K562 (cell line): ENCODE data around the gene MOB3B. TPM values are rescaled to one million over a fixed set of nuclear protein-coding genes. Genes with fewer than 3 reads are reported as not detected.

Experiments used
- ATAC-seq: fragments of 200-7000 bp; cut with Tn5 transposase; 3 replicates; pipeline ENCODE4 v1.9.1; 2020; ENCODE audit warnings: moderate library complexity
- BruUV-seq: library from RNA; stranded (reverse); fragments of 400-500 nt; replicated peaks from 2 replicates; lab custom pipeline; 2021; lab: Mats Ljungman, UMichigan
- CTCF ChIA-PET: fragments of 300-600 bp; formaldehyde crosslinking; extraction: SDS; loops from one replicate; lab custom pipeline; 2021; ENCODE audit warnings: low intra/inter-chr PET ratio; lab: Yijun Ruan, JAX
- POLR2A ChIA-PET: fragments of 300-600, 350-650 bp; sonication (Branson Sonifier 250); formaldehyde crosslinking; extraction: SDS; loops from one replicate; lab custom pipeline; 2021; ENCODE audit warnings: antibody characterized with exemption, inconsistent platforms; lab: Yijun Ruan, JAX
- DNase-seq, 4 experiments: peaks; one replicate each; pipeline versions ENCODE4 v3.0.0 to v3.0.0-alpha.2; 2011 to 2018; ENCODE audit warnings: low spot score in 3 of 4, mixed read lengths in 3 of 4; ENCODE audit errors: extremely low read depth in 1 of 4
- FAIRE-seq: peaks from 2 replicates; lab custom pipeline; 2011; peaks lifted over from hg19 to GRCh38; lab: Jason Lieb, UNC
- H2AFZ ChIP-seq: 2 replicates; pipeline ENCODE4 v1.6.0; 2011; ENCODE audit warnings: low read depth, low read length, control low read depth, inconsistent platforms
- H3K27ac ChIP-seq: fragments of 200-600 bp; 3 replicates; pipeline ENCODE4 v1.8.0; 2011; ENCODE audit warnings: low read depth, mild to moderate bottlenecking, control low read depth, inconsistent platforms, low read length, moderate library complexity, mixed read lengths; ENCODE audit errors: extremely low read depth
- H3K27me3 ChIP-seq, 2 experiments: fragments of 300-600 bp in 1 of 2; 2 replicates in 1 of 2; 3 replicates in 1 of 2; pipeline versions ENCODE4 v1.6.0 to v1.8.0; 2011; ENCODE audit warnings: inconsistent platforms in 2 of 2, low read length in 2 of 2, mild to moderate bottlenecking in 1 of 2, mixed read lengths in 1 of 2, moderate library complexity in 1 of 2; ENCODE audit not compliant: control insufficient read depth in 2 of 2, insufficient read depth in 2 of 2
- H3K36me3 ChIP-seq: fragments of 300-600 bp; 3 replicates; pipeline ENCODE4 v1.8.0; 2011; ENCODE audit warnings: mild to moderate bottlenecking, low read length, inconsistent platforms; ENCODE audit not compliant: control insufficient read depth, insufficient read depth
- H3K4me1 ChIP-seq, 2 experiments: fragments of 200-600 bp in 1 of 2; replicated peaks in 1 of 2; 2 replicates in 1 of 2; 3 replicates in 1 of 2; pipeline versions ENCODE4 v1.5.1 to v1.8.0; 2011; ENCODE audit warnings: inconsistent platforms in 2 of 2, low read length in 2 of 2, mild to moderate bottlenecking in 1 of 2, mixed read lengths in 1 of 2, moderate library complexity in 1 of 2; ENCODE audit not compliant: control insufficient read depth in 2 of 2, insufficient read depth in 2 of 2
- H3K4me2 ChIP-seq: 2 replicates; pipeline ENCODE4 v1.6.1; 2011; ENCODE audit warnings: low read length, control low read depth, inconsistent platforms, mixed read lengths; ENCODE audit not compliant: insufficient read depth
- H3K4me3 ChIP-seq: fragments of 200-600 bp; sonication (generic), shearing (Covaris generic); 2 replicates; pipeline ENCODE4 v1.5.1; 2016; ENCODE audit warnings: control low read depth, inconsistent platforms
- H3K79me2 ChIP-seq: fragments of 200-600 bp; 3 replicates; pipeline ENCODE4 v1.8.0; 2011; ENCODE audit warnings: low read length, inconsistent platforms; ENCODE audit not compliant: control insufficient read depth, insufficient read depth
- H3K9ac ChIP-seq, 2 experiments: 2 replicates each; pipeline versions ENCODE4 v1.6.0 to v1.6.1; 2011; ENCODE audit warnings: low read depth in 2 of 2, low read length in 2 of 2, control low read depth in 1 of 2, inconsistent platforms in 1 of 2, mild to moderate bottlenecking in 1 of 2, mixed read lengths in 1 of 2; ENCODE audit not compliant: insufficient read depth in 1 of 2
- H3K9me1 ChIP-seq: one replicate; pipeline ENCODE4 v1.6.0; 2011; ENCODE audit warnings: inconsistent platforms, mild to moderate bottlenecking, low read length, moderate library complexity; ENCODE audit not compliant: control insufficient read depth, insufficient read depth
- H3K9me3 ChIP-seq: replicated peaks from 2 replicates; pipeline ENCODE4 v1.5.1; 2011; ENCODE audit warnings: low read depth, low read length, inconsistent platforms; ENCODE audit not compliant: control insufficient read depth, insufficient read depth
- H4K20me1 ChIP-seq: replicated peaks from 2 replicates; pipeline ENCODE4 v1.6.1; 2011; ENCODE audit warnings: low read length, inconsistent platforms, mixed read lengths; ENCODE audit not compliant: control insufficient read depth, insufficient read depth
- CTCF ChIP-seq, 3 experiments: IDR thresholded peaks in 2 of 3; conservative IDR thresholded peaks in 1 of 3; 2 replicates each; pipeline ENCODE4 v1.5.1; 2011 to 2012; ENCODE audit warnings: low read length in 3 of 3, mild to moderate bottlenecking in 3 of 3, control low read depth in 2 of 3, improper control_type of control experiment in 1 of 3, inconsistent platforms in 1 of 3, low read depth in 1 of 3, mixed read lengths in 1 of 3, moderate library complexity in 1 of 3; ENCODE audit not compliant: insufficient read depth in 2 of 3
- PCBP1 ChIP-seq: fragments of 200-400 bp; formaldehyde crosslinking; IDR thresholded peaks from 2 replicates; pipeline ENCODE4 v1.6.1; 2018; ENCODE audit warnings: mild to moderate bottlenecking, low read depth, low read length; ENCODE audit not compliant: poor library complexity, severe bottlenecking
- POLR2A ChIP-seq: fragments of 450-650 bp; conservative IDR thresholded peaks from 2 replicates; pipeline ENCODE4 v1.6.1; 2016
- STAT5B ChIP-seq: fragments of 250-450 bp; sonication (Bioruptor Pico); IDR thresholded peaks from 2 replicates; pipeline ENCODE4 v1.8.0; 2021; ENCODE audit warnings: mild to moderate bottlenecking, inconsistent platforms
- ZNF282 ChIP-seq: sonication (generic); formaldehyde crosslinking; IDR thresholded peaks from 2 replicates; pipeline ENCODE4 v1.8.1; 2023; ENCODE audit warnings: missing genetic modification reagents
- WGBS: fragments of 100-300 bp; shearing (Covaris generic); methylation state at CpG from one replicate; pipeline ENCODE4 v1.1.6; 2016; ENCODE audit warnings: low coverage, mixed read lengths; ENCODE audit not compliant: insufficient coverage; ENCODE audit errors: missing lambda C conversion rate; 5-methylcytosine and 5-hydroxymethylcytosine counted together
- in situ Hi-C: fragments of 300-500 bp; cut with MboI; formaldehyde crosslinking; loops from 4 replicates; pipeline ENCODE4 v1.15.0; 2018; ENCODE audit warnings: inconsistent platforms, mixed read lengths
- intact Hi-C: fragments of 100-400 bp; cut with micrococcal nuclease; formaldehyde crosslinking; loops from 2 replicates; pipeline ENCODE4 v1.14.2; 2022
- polyA plus RNA-seq, 8 experiments: library from polyadenylated mRNA; depleted of rRNA in 4 of 8; stranded (reverse) in 5 of 8; unstranded in 3 of 8; fragments of >200 nt; fragmentation: Nextera tagmentation in 2 of 8; fragmentation: Illumina TruSeq in 1 of 8; extraction: Ambion mirVana in 2 of 8; extraction: Trizol in 1 of 8; gene quantifications; 2 replicates each; pipeline versions ENCODE4 v1.2.1 to v1.2.3, GENCODE V29; 2011 to 2014; ENCODE audit warnings: inconsistent platforms in 1 of 8, missing spikeins in 1 of 8
- total RNA-seq, 7 experiments: library from RNA; depleted of rRNA in 6 of 7; stranded (reverse); fragments of >200 nt in 6 of 7; fragmentation: Illumina TruSeq in 2 of 7; extraction: Trizol in 2 of 7; gene quantifications; 2 replicates each; pipeline versions ENCODE4 v1.2.1 to v1.2.3, GENCODE V29; 2011 to 2021; ENCODE audit warnings: low replicate concordance in 1 of 7
- TF ChIP-seq, protein P1 (sequence below): fragments of 250-450 bp; sonication (Bioruptor Pico); IDR thresholded peaks from 2 replicates; pipeline ENCODE4 v1.5.0; 2021
- TF ChIP-seq, protein P2 (sequence below): fragments of 450-650 bp; IDR thresholded peaks from 2 replicates; pipeline ENCODE4 v1.6.1; 2017; ENCODE audit warnings: mild to moderate bottlenecking, moderate library complexity

Gene MOB3B
- total and polyA plus RNA-seq, 9 of the 15 experiments (the other 6 are each of a cell fraction or from before 2014, with no cell fraction given), result 3.6 to 12.8 (median 7.2) TPM

GRCh38 chr9:27335075-27335474 lies 194.5 kb downstream of the MOB3B start (continued):
- no peak for TF ChIP-seq STAT5B (CRISPR knock-in tag)
- no peak for TF ChIP-seq ZNF282 (CRISPR knock-in tag)
- TF ChIP-seq, protein P1, sequence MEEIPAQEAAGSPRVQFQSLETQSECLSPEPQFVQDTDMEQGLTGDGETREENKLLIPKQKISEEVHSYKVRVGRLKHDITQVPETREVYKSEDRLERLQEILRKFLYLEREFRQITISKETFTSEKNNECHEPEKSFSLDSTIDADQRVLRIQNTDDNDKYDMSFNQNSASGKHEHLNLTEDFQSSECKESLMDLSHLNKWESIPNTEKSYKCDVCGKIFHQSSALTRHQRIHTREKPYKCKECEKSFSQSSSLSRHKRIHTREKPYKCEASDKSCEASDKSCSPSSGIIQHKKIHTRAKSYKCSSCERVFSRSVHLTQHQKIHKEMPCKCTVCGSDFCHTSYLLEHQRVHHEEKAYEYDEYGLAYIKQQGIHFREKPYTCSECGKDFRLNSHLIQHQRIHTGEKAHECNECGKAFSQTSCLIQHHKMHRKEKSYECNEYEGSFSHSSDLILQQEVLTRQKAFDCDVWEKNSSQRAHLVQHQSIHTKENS (CRISPR knock-in tag), result no peak
- TF ChIP-seq PCBP1, result no peak
- no peak for TF ChIP-seq POLR2A

DNA sequence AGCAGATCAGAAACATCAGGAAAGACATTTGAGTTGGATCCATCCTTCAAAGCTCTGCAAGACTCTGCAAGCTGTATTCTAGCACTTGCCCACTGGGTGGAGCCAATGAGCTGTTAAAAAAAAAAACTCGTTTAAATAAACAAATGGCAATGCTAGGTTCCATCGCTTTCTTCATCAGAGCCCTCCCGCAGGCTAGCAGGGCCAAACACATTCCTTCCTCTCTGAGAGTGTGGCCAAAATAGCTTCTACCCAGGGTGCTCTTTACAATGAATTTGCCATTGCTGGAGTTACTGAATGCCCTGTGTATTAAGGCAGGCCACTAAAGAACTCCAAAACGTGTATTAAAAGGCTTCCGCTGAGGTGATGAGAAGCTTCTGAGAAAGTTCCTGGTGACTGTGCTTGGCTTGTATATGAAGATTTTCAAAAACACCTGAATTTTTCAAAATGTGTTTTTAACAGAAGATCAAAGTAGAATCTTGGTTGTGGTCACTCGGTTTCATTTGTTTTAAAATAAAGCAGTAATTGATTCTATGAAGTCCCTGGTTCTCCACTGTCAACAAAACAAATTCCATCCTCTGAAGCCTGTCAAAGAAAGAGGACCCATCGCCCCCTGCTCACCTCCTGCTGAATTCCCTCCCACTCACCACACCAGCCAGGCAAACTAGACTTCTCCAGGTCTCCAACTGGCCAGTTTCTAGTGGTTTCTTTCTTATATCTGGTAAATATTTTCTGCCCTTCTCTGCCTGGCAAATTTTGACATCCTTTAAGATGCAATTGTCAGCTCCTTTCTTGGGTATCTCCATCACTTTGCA lies 196.2 kb downstream of the MOB3B start:
- Histone ChIP-seq H3K27me3 (no peaks in the 10 kb centered on the region), H3K9me3 (no peaks in the 10 kb centered on the region), H3K4me2 (no peak overlapping the region), H3K79me2 (no peaks in the 10 kb centered on the region), H3K4me3 (no peak overlapping the region), H4K20me1 (no peaks in the 10 kb centered on the region), H3K9me1 (no peaks in the 10 kb centered on the region), H3K36me3 (peaks cover 4% of the 10 kb centered on the region; the same call in 1 of the 3 replicates), H3K9ac (no peak overlapping the region), H3K4me1 (no peaks in the 10 kb centered on the region; a peak in 1 of 5 replicates), H3K27ac (no peak overlapping the region), H2AFZ (no peak overlapping the region)
- in situ Hi-C loops (no loop called here), intact Hi-C loops (loop anchor here (2.0 to 10.0 kb wide), 3 partner anchors 111 to 215 kb away; no protein-coding TSS in a partner anchor)
- BruUV-seq, result no TSS peak
- peak; percentile 26 to 54 (median 30) for DNase-seq
- 0% methylated on average over 4 of the region's 7 CpGs for WGBS
- FAIRE-seq, result peak; percentile 52
- peak; percentile 57 for ATAC-seq
- ChIA-PET CTCF (interaction anchor here (0.6 to 1.8 kb wide), 5 partner anchors 197 to 740 kb away, joined by 3 to 27 read pairs (median 3); partner anchors contain the start of gene MOB3B), POLR2A (interaction anchor here (0.6 kb wide), 1 partner anchor 130 kb away, joined by 3 read pairs; no protein-coding TSS in a partner anchor)
- TF ChIP-seq, protein P2, sequence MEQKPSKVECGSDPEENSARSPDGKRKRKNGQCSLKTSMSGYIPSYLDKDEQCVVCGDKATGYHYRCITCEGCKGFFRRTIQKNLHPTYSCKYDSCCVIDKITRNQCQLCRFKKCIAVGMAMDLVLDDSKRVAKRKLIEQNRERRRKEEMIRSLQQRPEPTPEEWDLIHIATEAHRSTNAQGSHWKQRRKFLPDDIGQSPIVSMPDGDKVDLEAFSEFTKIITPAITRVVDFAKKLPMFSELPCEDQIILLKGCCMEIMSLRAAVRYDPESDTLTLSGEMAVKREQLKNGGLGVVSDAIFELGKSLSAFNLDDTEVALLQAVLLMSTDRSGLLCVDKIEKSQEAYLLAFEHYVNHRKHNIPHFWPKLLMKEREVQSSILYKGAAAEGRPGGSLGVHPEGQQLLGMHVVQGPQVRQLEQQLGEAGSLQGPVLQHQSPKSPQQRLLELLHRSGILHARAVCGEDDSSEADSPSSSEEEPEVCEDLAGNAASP, result no peak
- peak; percentile 21 to 54 (median 44); a peak in 4 of 6 replicates for TF ChIP-seq CTCF (IDR thresholded peaks at IDR 0.05 in 2 of 3, conservative IDR thresholded peaks at IDR 0.05 in 1 of 3; ENCODE audit: insufficient read depth in 2 of 3, low read depth in 1 of 3, low read length in 3 of 3)
